CD4-positive, alpha-beta memory T cell (primary cell): ENCODE measurements around the gene AHCYL1. TPM values are rescaled to one million over a fixed set of nuclear protein-coding genes. Genes with fewer than 3 reads are reported as not detected.

ENCODE experiments used
- CTCF ChIA-PET: fragments of 350-600 bp; sonication (Branson Sonifier 250); formaldehyde crosslinking; loops from one replicate; lab custom pipeline; 2021; ENCODE audit warnings: inconsistent platforms; ENCODE audit not compliant: partially characterized antibody; lab: Charles Lee
- POLR2A ChIA-PET: fragments of 350-600 bp; sonication (Branson Sonifier 250); formaldehyde crosslinking; loops from one replicate; lab custom pipeline; 2021; ENCODE audit not compliant: partially characterized antibody; lab: Charles Lee
- DNase-seq, 5 donors: peaks; one replicate each; pipeline versions ENCODE4 v3.0.0 to v3.0.0-alpha.2; 2020 to 2022; ENCODE audit warnings: mixed read lengths in 1 of 5
- H3K27ac ChIP-seq: one replicate; pipeline ENCODE4 v1.7.0; 2013; ENCODE audit warnings: low read depth, low read length
- H3K27me3 ChIP-seq: 2 replicates; pipeline ENCODE4 v1.7.0; 2013; ENCODE audit warnings: mild to moderate bottlenecking, low read length, moderate library complexity; ENCODE audit not compliant: insufficient read depth
- H3K36me3 ChIP-seq: 2 replicates; pipeline ENCODE4 v1.7.0; 2013; ENCODE audit warnings: mild to moderate bottlenecking, low read length, moderate library complexity; ENCODE audit not compliant: insufficient read depth
- H3K4me1 ChIP-seq: 2 replicates; pipeline ENCODE4 v1.7.0; 2013; ENCODE audit warnings: mild to moderate bottlenecking, low read length, moderate library complexity; ENCODE audit not compliant: insufficient read depth
- H3K4me3 ChIP-seq, 2 donors: one replicate each; pipeline ENCODE4 v1.7.0; 2013; ENCODE audit warnings: low read length in 2 of 2, mild to moderate bottlenecking in 1 of 2
- H3K9me3 ChIP-seq, 2 donors: one replicate each; pipeline ENCODE4 v1.7.0; 2013; ENCODE audit warnings: low read length in 2 of 2, control low read depth in 1 of 2; ENCODE audit not compliant: control insufficient read depth in 1 of 2
- H3K27ac Mint-ChIP-seq, 7 donors: one replicate each; pipeline ENCODE4 v1.8.0; 2020 to 2021; ENCODE audit warnings: mixed read lengths in 7 of 7, mild to moderate bottlenecking in 6 of 7, inconsistent platforms in 3 of 7, moderate library complexity in 3 of 7
- H3K27me3 Mint-ChIP-seq, 2 donors: one replicate each; pipeline ENCODE4 v1.8.0; 2020 to 2021; ENCODE audit warnings: mixed read lengths in 2 of 2
- H3K36me3 Mint-ChIP-seq, 2 donors: one replicate each; pipeline ENCODE4 v1.8.0; 2020 to 2021; ENCODE audit warnings: mixed read lengths in 2 of 2, inconsistent platforms in 1 of 2, mild to moderate bottlenecking in 1 of 2
- H3K4me1 Mint-ChIP-seq, 4 donors: one replicate each; pipeline ENCODE4 v1.8.0; 2020 to 2021; ENCODE audit warnings: mixed read lengths in 4 of 4, mild to moderate bottlenecking in 1 of 4
- H3K4me3 Mint-ChIP-seq, 8 donors: one replicate each; pipeline ENCODE4 v1.8.0; 2020 to 2021; ENCODE audit warnings: mixed read lengths in 8 of 8, mild to moderate bottlenecking in 7 of 8, moderate library complexity in 6 of 8, inconsistent platforms in 3 of 8
- H3K9me3 Mint-ChIP-seq, 8 donors: one replicate each; pipeline ENCODE4 v1.8.0; 2020 to 2021; ENCODE audit warnings: mixed read lengths in 8 of 8, mild to moderate bottlenecking in 5 of 8, inconsistent platforms in 3 of 8, moderate library complexity in 1 of 8
- intact Hi-C: fragments of 100-400 bp; cut with micrococcal nuclease; formaldehyde crosslinking; loops from one replicate; pipeline ENCODE4 v1.15.1; 2023
- polyA plus RNA-seq, 2 donors: library from polyadenylated mRNA; unstranded; fragments of 300-500 nt; fragmentation: Illumina TruSeq; gene quantifications; one replicate each; pipeline ENCODE4 v1.2.3, GENCODE V29; 2021
- total RNA-seq, 2 experiments: library from RNA; stranded (reverse); gene quantifications; one replicate each; pipeline ENCODE4 v1.2.3, GENCODE V29; 2021

The AHCYL1 gene
- total and polyA plus RNA-seq, 4 experiments from 2014 or later = 41.7 to 54.9 (median 44.7) TPM

GRCh38 chr1:109996476-109996875 lies 11.9 kb downstream of the AHCYL1 start:
- Mint-ChIP-seq H3K4me1 (peaks cover 6 to 9% (median 9%) of the 10 kb centered on the region in 4 donors), H3K9me3 (no peaks in the 10 kb centered on the region), H3K27ac (no peak overlapping the region), H3K27me3 (no peaks in the 10 kb centered on the region), H3K36me3 (peaks cover 6 to 13% of the 10 kb centered on the region in 2 donors), H3K4me3 (no peak overlapping the region)
- CTCF ChIA-PET = interaction anchor here (1.1 to 3.4 kb wide), 3 partner anchors 12 to 356 kb away, joined by 3 to 12 read pairs (median 9); partner anchors contain the start of gene AHCYL1
- H3K27ac ChIP-seq = no peak overlapping the region
- no peaks in the 10 kb centered on the region for H3K9me3 ChIP-seq
- H3K4me1 ChIP-seq = no peaks in the 10 kb centered on the region
- H3K4me3 ChIP-seq = no peak overlapping the region
- no peak for DNase-seq
- H3K36me3 ChIP-seq = no peaks in the 10 kb centered on the region
- POLR2A ChIA-PET = interaction anchor here (0.5 kb wide), 1 partner anchor 277 kb away, joined by 3 read pairs; no protein-coding TSS in a partner anchor
- H3K27me3 ChIP-seq = no peaks in the 10 kb centered on the region
- intact Hi-C loops = no loop called here

GRCh38 chr1:109997204-109997866 lies 12.8 kb downstream of the AHCYL1 start:
- Mint-ChIP-seq H3K4me3 (no peak overlapping the region), H3K27ac (no peak overlapping the region), H3K36me3 (peaks cover 3 to 11% of the 10 kb centered on the region in 2 donors), H3K4me1 (peaks cover 4 to 8% (median 6%) of the 10 kb centered on the region in 4 donors), H3K9me3 (no peaks in the 10 kb centered on the region), H3K27me3 (no peaks in the 10 kb centered on the region)
- Histone ChIP-seq H3K4me3 (no peak overlapping the region), H3K9me3 (no peaks in the 10 kb centered on the region), H3K4me1 (no peaks in the 10 kb centered on the region), H3K36me3 (no peaks in the 10 kb centered on the region), H3K27ac (no peak overlapping the region), H3K27me3 (no peaks in the 10 kb centered on the region)
- DNase-seq = no peak
- ChIA-PET CTCF (interaction anchor here (1.1 to 3.4 kb wide), 3 partner anchors 10 to 14 kb away, joined by 3 to 12 read pairs (median 3); partner anchors contain the start of gene AHCYL1), POLR2A (no interaction called here)
- intact Hi-C loops = no loop called here

GRCh38 chr1:109997867-109998229 lies 13.3 kb downstream of the AHCYL1 start:
- Histone ChIP-seq H3K4me3 (no peak overlapping the region), H3K9me3 (no peaks in the 10 kb centered on the region), H3K36me3 (no peaks in the 10 kb centered on the region), H3K27ac (no peak overlapping the region), H3K27me3 (no peaks in the 10 kb centered on the region), H3K4me1 (no peaks in the 10 kb centered on the region)
- H3K4me3 Mint-ChIP-seq = no peak overlapping the region
- intact Hi-C loops = no loop called here
- POLR2A ChIA-PET = no interaction called here
- peaks cover 3 to 11% of the 10 kb centered on the region in 2 donors for H3K36me3 Mint-ChIP-seq
- DNase-seq = no peak
- no peaks in the 10 kb centered on the region for H3K27me3 Mint-ChIP-seq
- H3K4me1 Mint-ChIP-seq = peaks cover 4 to 8% (median 6%) of the 10 kb centered on the region in 4 donors
- CTCF ChIA-PET = interaction anchor here (1.1 to 3.4 kb wide), 4 partner anchors 9 to 32 kb away, joined by 3 to 12 read pairs (median 6); partner anchors contain the start of gene AHCYL1
- no peaks in the 10 kb centered on the region for H3K9me3 Mint-ChIP-seq
- no peak overlapping the region for H3K27ac Mint-ChIP-seq

- H3K4me3 ChIP-seq = no peak overlapping the region
- no peaks in the 10 kb centered on the region for H3K36me3 ChIP-seq
- H3K4me1 Mint-ChIP-seq = peaks cover 21 to 33% (median 22%) of the 10 kb centered on the region in 4 donors
- intact Hi-C loops = no loop called here
- no peaks in the 10 kb centered on the region for H3K27me3 ChIP-seq
- H3K4me3 Mint-ChIP-seq = no peak overlapping the region
- no peak overlapping the region for H3K27ac ChIP-seq
- POLR2A ChIA-PET = no interaction called here
- H3K27ac Mint-ChIP-seq = peak overlapping the region in 1 of 7 donors; percentile 22
- no peaks in the 10 kb centered on the region for H3K27me3 Mint-ChIP-seq
- CTCF ChIA-PET = no interaction called here
- no peak for DNase-seq
- H3K4me1 ChIP-seq = peaks cover 23% of the 10 kb centered on the region
- H3K9me3 ChIP-seq = no peaks in the 10 kb centered on the region
- H3K9me3 Mint-ChIP-seq = no peaks in the 10 kb centered on the region
- H3K36me3 Mint-ChIP-seq = peaks cover 0 to 3% of the 10 kb centered on the region in 2 donors
These were observed 18.1 kb downstream of the AHCYL1 start for GRCh38 chr1:110002695-110003094.

GRCh38 chr1:110003747-110004428 lies 19.3 kb downstream of the AHCYL1 start:
- Histone ChIP-seq H3K27ac (no peak overlapping the region), H3K9me3 (no peaks in the 10 kb centered on the region), H3K4me3 (no peak overlapping the region), H3K27me3 (no peaks in the 10 kb centered on the region), H3K36me3 (no peaks in the 10 kb centered on the region), H3K4me1 (peaks cover 23% of the 10 kb centered on the region)
- peaks cover 21 to 33% (median 22%) of the 10 kb centered on the region in 4 donors for H3K4me1 Mint-ChIP-seq
- POLR2A ChIA-PET = interaction anchor here (0.8 to 1.1 kb wide), 2 partner anchors 19 to 31 kb away, joined by 3 to 4 read pairs; partner anchors contain the start of genes AHCYL1 and STRIP1
- intact Hi-C loops = no loop called here
- peaks cover 0 to 4% of the 10 kb centered on the region in 2 donors for H3K36me3 Mint-ChIP-seq
- H3K27ac Mint-ChIP-seq = peak overlapping the region; percentile 33 to 82 (median 54)
- H3K4me3 Mint-ChIP-seq = peak overlapping the region in 7 of 8 donors; percentile 36 to 80 (median 65)
- no peaks in the 10 kb centered on the region for H3K9me3 Mint-ChIP-seq
- CTCF ChIA-PET = interaction anchor here (0.7 to 0.9 kb wide), 3 partner anchors 19 to 364 kb away, joined by 3 read pairs; partner anchors contain the start of gene AHCYL1
- H3K27me3 Mint-ChIP-seq = no peaks in the 10 kb centered on the region
- peak in 4 of 5 donors; percentile 7 to 53 (median 12) for DNase-seq

- peak overlapping the region in 7 of 8 donors; percentile 36 to 80 (median 64) for H3K4me3 Mint-ChIP-seq
- Histone ChIP-seq H3K27me3 (no peaks in the 10 kb centered on the region), H3K27ac (no peak overlapping the region), H3K4me1 (peaks cover 23% of the 10 kb centered on the region), H3K36me3 (peaks cover 7% of the 10 kb centered on the region), H3K9me3 (no peaks in the 10 kb centered on the region), H3K4me3 (no peak overlapping the region)
- POLR2A ChIA-PET = interaction anchor here (0.8 to 1.1 kb wide), 2 partner anchors 20 to 30 kb away, joined by 3 to 4 read pairs; partner anchors contain the start of genes AHCYL1 and STRIP1
- H3K4me1 Mint-ChIP-seq = peaks cover 21 to 33% (median 22%) of the 10 kb centered on the region in 4 donors
- H3K27ac Mint-ChIP-seq = peak overlapping the region in 5 of 7 donors; percentile 33 to 82 (median 54)
- peaks cover 5 to 9% of the 10 kb centered on the region in 2 donors for H3K36me3 Mint-ChIP-seq
- DNase-seq = peak in 2 of 5 donors; percentile 5 to 22
- no peaks in the 10 kb centered on the region for H3K27me3 Mint-ChIP-seq
- intact Hi-C loops = no loop called here
- no peaks in the 10 kb centered on the region for H3K9me3 Mint-ChIP-seq
- CTCF ChIA-PET = interaction anchor here (0.9 kb wide), 1 partner anchor 112 kb away, joined by 3 read pairs; no protein-coding TSS in a partner anchor
These were observed 20.0 kb downstream of the AHCYL1 start for GRCh38 chr1:110004583-110004982.
